ENCODE data around the gene PPM1N. TPM values are rescaled to one million over a fixed set of nuclear protein-coding genes. Genes with fewer than 3 reads are reported as not detected.

Gene PPM1N
- total RNA-seq, 1 donor from 2014 or later, result 0.57 TPM

GRCh38 chr19:45523642-45524256, 25.5 kb downstream of the PPM1N start:
- intact Hi-C loops (cut with micrococcal nuclease), result loop anchor here (5.0 kb wide), 1 partner anchor 119 kb away; no protein-coding TSS in a partner anchor
- DNase-seq (peak; percentile 75), ATAC-seq (peak; percentile 94)

- DNase-seq (no peak), ATAC-seq (peak; percentile 52)
- intact Hi-C loops (cut with micrococcal nuclease), result loop anchor here (5.0 kb wide), 1 partner anchor 118 kb away; no protein-coding TSS in a partner anchor
Observed at GRCh38 chr19:45524575-45525129, 26.4 kb downstream of the PPM1N start.

- DNase-seq (peak; percentile 73), ATAC-seq (peak; percentile 27)
- intact Hi-C loops (cut with micrococcal nuclease), result no loop called here
Observed at GRCh38 chr19:45526143-45526542, 27.9 kb downstream of the PPM1N start.

- DNase-seq (no peak), ATAC-seq (no peak)
- intact Hi-C loops (cut with micrococcal nuclease), result no loop called here
Observed at GRCh38 chr19:45526971-45527370, 28.7 kb downstream of the PPM1N start.

- intact Hi-C loops (cut with micrococcal nuclease), result no loop called here
- DNase-seq (no peak), ATAC-seq (no peak)
Observed at GRCh38 chr19:45527731-45528130, 29.5 kb downstream of the PPM1N start.

- ATAC-seq (no peak), DNase-seq (no peak)
- intact Hi-C loops (cut with micrococcal nuclease), result no loop called here
Observed at GRCh38 chr19:45528149-45528743, 30.0 kb downstream of the PPM1N start.

- intact Hi-C loops (cut with micrococcal nuclease), result no loop called here
- ATAC-seq (peak; percentile 24), DNase-seq (no peak)
Observed at GRCh38 chr19:45528744-45529419, 30.6 kb downstream of the PPM1N start.

- intact Hi-C loops (cut with micrococcal nuclease), result no loop called here
Observed at GRCh38 chr19:45529420-45529785, 31.2 kb downstream of the PPM1N start.

GRCh38 chr19:45531349-45531748, 33.1 kb downstream of the PPM1N start:
- intact Hi-C loops (cut with micrococcal nuclease), result no loop called here
- ATAC-seq, result no peak
- no peak for DNase-seq

More at GRCh38 chr19:45529420-45529785, 31.2 kb downstream of the PPM1N start:
- DNase-seq (no peak), ATAC-seq (no peak)

GRCh38 chr19:45539459-45539858, 41.2 kb downstream of the PPM1N start:
- ATAC-seq (no peak), DNase-seq (no peak)
- intact Hi-C loops (cut with micrococcal nuclease), result no loop called here

- ATAC-seq (no peak), DNase-seq (no peak)
Observed at GRCh38 chr19:45542234-45542668, 44.0 kb downstream of the PPM1N start.

GRCh38 chr19:45547211-45547770, 49.0 kb downstream of the PPM1N start:
- ATAC-seq (no peak), DNase-seq (no peak)
- intact Hi-C loops (cut with micrococcal nuclease), result no loop called here

More at GRCh38 chr19:45542234-45542668, 44.0 kb downstream of the PPM1N start:
- intact Hi-C loops (cut with micrococcal nuclease), result no loop called here

GRCh38 chr19:45547965-45548609, 49.8 kb downstream of the PPM1N start:
- intact Hi-C loops (cut with micrococcal nuclease), result no loop called here
- ATAC-seq, result peak; percentile 42
- no peak for DNase-seq

Other genes starting within 250 kb of the PPM1N start
- 26.2 TPM for gene MARK4, start 247.2 kb upstream of the PPM1N start, total RNA-seq
- 6,589 TPM for gene CKM, start 175.6 kb upstream of the PPM1N start, total RNA-seq
- not detected for gene KLC3, start 157.7 kb upstream of the PPM1N start, total RNA-seq
- 9.9 TPM for gene ERCC2, start 127.9 kb upstream of the PPM1N start, total RNA-seq
- gene PPP1R13L, start 93.4 kb upstream of the PPM1N start, total RNA-seq, result 222 TPM
- 7.0 TPM for gene POLR1G, start 91.8 kb upstream of the PPM1N start, total RNA-seq
- gene ERCC1, start 74.5 kb upstream of the PPM1N start, total RNA-seq, result 150 TPM
- 0.79 TPM for gene FOSB, start 30.4 kb upstream of the PPM1N start, total RNA-seq
- 29.8 TPM for gene RTN2, start 1.4 kb upstream of the PPM1N start, total RNA-seq
- 43.3 TPM for gene VASP, start 9.0 kb downstream of the PPM1N start, total RNA-seq
- 26.9 TPM for gene OPA3, start 86.4 kb downstream of the PPM1N start, total RNA-seq
- 4.8 TPM for gene GPR4, start 103.8 kb downstream of the PPM1N start, total RNA-seq
- 33.4 TPM for gene EML2, start 141.0 kb downstream of the PPM1N start, total RNA-seq
- gene GIPR, start 169.8 kb downstream of the PPM1N start, total RNA-seq, result 4.1 TPM
- 233 TPM for gene SNRPD2, start 193.5 kb downstream of the PPM1N start, total RNA-seq
- gene QPCTL, start 194.2 kb downstream of the PPM1N start, total RNA-seq, result 1.2 TPM
- 15.4 TPM for gene FBXO46, start 232.5 kb downstream of the PPM1N start, total RNA-seq
- gene MEIOSIN, start 235.0 kb downstream of the PPM1N start, total RNA-seq, result not detected